HCEC 1CT (cell line): Measurements from ENCODE around the gene ARHGAP15.

Experiments used
- DNase-seq: peaks from one replicate; pipeline ENCODE4 v3.0.0-alpha.2; 2017

Gene ARHGAP15

GRCh38 chr2:143674051-143674450 lies 544.8 kb downstream of the ARHGAP15 start:
- DNase-seq, result no peak

GRCh38 chr2:143675021-143675420 lies 545.8 kb downstream of the ARHGAP15 start:
- no peak for DNase-seq

GRCh38 chr2:143679617-143680016 lies 550.4 kb downstream of the ARHGAP15 start:
- DNase-seq, result no peak

- DNase-seq, result no peak
Measured at GRCh38 chr2:143680885-143681405, 551.7 kb downstream of the ARHGAP15 start.

GRCh38 chr2:143682436-143683055 lies 553.3 kb downstream of the ARHGAP15 start:
- DNase-seq, result no peak

- no peak for DNase-seq
Measured at GRCh38 chr2:143683977-143684376, 554.8 kb downstream of the ARHGAP15 start.

- DNase-seq, result no peak
Measured at GRCh38 chr2:143684551-143685320, 555.5 kb downstream of the ARHGAP15 start.

GRCh38 chr2:143685421-143686078 lies 556.3 kb downstream of the ARHGAP15 start:
- no peak for DNase-seq

GRCh38 chr2:143686585-143687164 lies 557.5 kb downstream of the ARHGAP15 start:
- DNase-seq, result peak; percentile 54

GRCh38 chr2:143688248-143688647 lies 559.0 kb downstream of the ARHGAP15 start:
- DNase-seq, result no peak

GRCh38 chr2:143688815-143689214 lies 559.6 kb downstream of the ARHGAP15 start:
- DNase-seq, result no peak

- no peak for DNase-seq
Measured at GRCh38 chr2:143689541-143689940, 560.3 kb downstream of the ARHGAP15 start.

- no peak for DNase-seq
Measured at GRCh38 chr2:143690235-143690634, 561.0 kb downstream of the ARHGAP15 start.

GRCh38 chr2:143691121-143691520 lies 561.9 kb downstream of the ARHGAP15 start:
- DNase-seq, result no peak

- DNase-seq, result no peak
Measured at GRCh38 chr2:143692162-143692561, 562.9 kb downstream of the ARHGAP15 start.

- no peak for DNase-seq
Measured at GRCh38 chr2:143692967-143693366, 563.7 kb downstream of the ARHGAP15 start.

GRCh38 chr2:143694335-143694734 lies 565.1 kb downstream of the ARHGAP15 start:
- DNase-seq, result no peak

GRCh38 chr2:143696651-143697050 lies 567.4 kb downstream of the ARHGAP15 start:
- no peak for DNase-seq

- no peak for DNase-seq
Measured at GRCh38 chr2:143697744-143698143, 568.5 kb downstream of the ARHGAP15 start.

- no peak for DNase-seq
Measured at GRCh38 chr2:143698352-143698751, 569.1 kb downstream of the ARHGAP15 start.

- no peak for DNase-seq
Measured at GRCh38 chr2:143698888-143699570, 569.8 kb downstream of the ARHGAP15 start.

GRCh38 chr2:143700865-143701264 lies 571.6 kb downstream of the ARHGAP15 start:
- DNase-seq, result no peak

GRCh38 chr2:143701785-143702184 lies 572.6 kb downstream of the ARHGAP15 start:
- DNase-seq, result no peak
